HT1080 (cell line): ENCODE data around the gene MAPK7. TPM values are rescaled to one million over a fixed set of nuclear protein-coding genes. Genes with fewer than 3 reads are reported as not detected.

Source experiments
- DNase-seq: peaks from one replicate; pipeline ENCODE4 v3.0.0-alpha.2; 2015; ENCODE audit warnings: low read depth
- polyA plus RNA-seq, 2 experiments: library from polyadenylated mRNA; depleted of rRNA; stranded (reverse); fragments of >200 nt; gene quantifications; 2 replicates each; pipeline ENCODE4 v1.2.3, GENCODE V29; 2015
- total RNA-seq: library from RNA; depleted of rRNA; stranded (reverse); fragments of >200 nt; shearing (Covaris generic); gene quantifications from 2 replicates; pipeline ENCODE4 v1.2.3, GENCODE V29; 2014; rRNA removed

MAPK7 gene
- 4.9 and 8.6 TPM in 2 replicates for total RNA-seq
- 10.1 and 12.5 TPM in 2 replicates for polyA plus RNA-seq (2015; cell fraction: cytosol; rRNA removed)
- 18.3 and 19.4 TPM in 2 replicates for polyA plus RNA-seq (2015; cell fraction: nucleus; rRNA removed)

GRCh38 chr17:19378416-19379360 lies at the start of gene MAPK7:
TSS of gene MAPK7 (plus strand) at chr17:19378498. CDS start at chr17:19378901, 403 bp downstream.
- no peak for DNase-seq

- no peak for DNase-seq
Observed at GRCh38 chr17:19329136-19329535, 49.2 kb upstream of the MAPK7 start.

- no peak for DNase-seq
Observed at GRCh38 chr17:19329839-19330238, 48.5 kb upstream of the MAPK7 start.

- DNase-seq = no peak
Observed at GRCh38 chr17:19330271-19330670, 48.0 kb upstream of the MAPK7 start.

- peak; percentile 39 for DNase-seq
Observed at GRCh38 chr17:19331134-19331533, 47.2 kb upstream of the MAPK7 start.

- DNase-seq = no peak
Observed at GRCh38 chr17:19331543-19332245, 46.6 kb upstream of the MAPK7 start.

GRCh38 chr17:19332371-19333131 lies 45.7 kb upstream of the MAPK7 start:
- DNase-seq = no peak

- DNase-seq = no peak
Observed at GRCh38 chr17:19333132-19333440, 45.2 kb upstream of the MAPK7 start.

GRCh38 chr17:19333736-19334290 lies 44.5 kb upstream of the MAPK7 start:
- no peak for DNase-seq

- DNase-seq = no peak
Observed at GRCh38 chr17:19334331-19334730, 44.0 kb upstream of the MAPK7 start.

GRCh38 chr17:19335951-19336631 lies 42.2 kb upstream of the MAPK7 start:
- DNase-seq = no peak

GRCh38 chr17:19336938-19337711 lies 41.2 kb upstream of the MAPK7 start:
- no peak for DNase-seq

- DNase-seq = no peak
Observed at GRCh38 chr17:19337712-19338023, 40.6 kb upstream of the MAPK7 start.

- peak; percentile 40 for DNase-seq
Observed at GRCh38 chr17:19338031-19338990, 40.0 kb upstream of the MAPK7 start.

- no peak for DNase-seq
Observed at GRCh38 chr17:19339341-19339815, 38.9 kb upstream of the MAPK7 start.

GRCh38 chr17:19341211-19341631 lies 37.1 kb upstream of the MAPK7 start:
- no peak for DNase-seq

- DNase-seq = no peak
Observed at GRCh38 chr17:19341641-19342610, 36.4 kb upstream of the MAPK7 start.
